Mesenchymal stem cell (in vitro differentiated cells and primary cell): ENCODE results near the gene LMNTD1.

ENCODE experiments used
- DNase-seq: peaks from one replicate; pipeline ENCODE4 v3.0.0-alpha.2; 2013
- H2AFZ ChIP-seq: one replicate; pipeline ENCODE4 v1.6.1; 2013; ENCODE audit warnings: low read depth, mild to moderate bottlenecking, control low read depth, inconsistent platforms, low read length, moderate library complexity
- H2AK5ac ChIP-seq: 2 replicates; pipeline ENCODE4 v1.6.1; 2013; ENCODE audit warnings: low read length, moderate library complexity, mild to moderate bottlenecking, inconsistent platforms; ENCODE audit not compliant: severe bottlenecking
- H2BK120ac ChIP-seq: one replicate; pipeline ENCODE4 v1.6.1; 2013; ENCODE audit warnings: low read depth, mild to moderate bottlenecking, inconsistent platforms, low read length, moderate library complexity
- H2BK12ac ChIP-seq, 2 experiments: one replicate each; pipeline ENCODE4 v1.6.1; 2013; ENCODE audit warnings: inconsistent platforms in 2 of 2, low read length in 2 of 2, mild to moderate bottlenecking in 2 of 2, moderate library complexity in 2 of 2, control low read depth in 1 of 2
- H2BK15ac ChIP-seq: one replicate; pipeline ENCODE4 v1.6.1; 2013; ENCODE audit warnings: mild to moderate bottlenecking, low read depth, inconsistent platforms; ENCODE audit not compliant: poor library complexity, severe bottlenecking
- H2BK5ac ChIP-seq: 2 replicates; pipeline ENCODE4 v1.6.1; 2013; ENCODE audit warnings: low read depth, mild to moderate bottlenecking, low read length, control low read depth, inconsistent platforms; ENCODE audit not compliant: poor library complexity, severe bottlenecking
- H3K14ac ChIP-seq, 2 experiments: one replicate each; pipeline ENCODE4 v1.6.1; 2013; ENCODE audit warnings: inconsistent platforms in 2 of 2, low read length in 2 of 2, control low read depth in 1 of 2, mild to moderate bottlenecking in 1 of 2, moderate library complexity in 1 of 2
- H3K18ac ChIP-seq, 2 experiments: one replicate each; pipeline ENCODE4 v1.6.1; 2013; ENCODE audit warnings: inconsistent platforms in 2 of 2, low read length in 2 of 2, control low read depth in 1 of 2, low read depth in 1 of 2, mild to moderate bottlenecking in 1 of 2
- H3K23ac ChIP-seq, 2 experiments: one replicate each; pipeline ENCODE4 v1.6.1; 2013; ENCODE audit warnings: inconsistent platforms in 2 of 2, low read length in 2 of 2, mild to moderate bottlenecking in 2 of 2, moderate library complexity in 2 of 2, control low read depth in 1 of 2
- H3K27ac ChIP-seq: 2 replicates; pipeline ENCODE4 v1.5.1; 2013; ENCODE audit warnings: mild to moderate bottlenecking, moderate library complexity, low read length, control low read depth, inconsistent platforms; ENCODE audit not compliant: poor library complexity, severe bottlenecking
- H3K27me3 ChIP-seq, 2 experiments: 2 replicates each; pipeline versions ENCODE4 v1.6.1 to v1.7.0; 2013; ENCODE audit warnings: low read length in 2 of 2, mild to moderate bottlenecking in 2 of 2, moderate library complexity in 2 of 2, control low read depth in 1 of 2, inconsistent platforms in 1 of 2; ENCODE audit not compliant: control insufficient read depth in 1 of 2, insufficient read depth in 1 of 2
- H3K36me3 ChIP-seq, 2 experiments: 2 replicates each; pipeline versions ENCODE4 v1.6.1 to v1.7.0; 2013; ENCODE audit warnings: low read length in 2 of 2, control low read depth in 1 of 2, inconsistent platforms in 1 of 2, low read depth in 1 of 2, mild to moderate bottlenecking in 1 of 2; ENCODE audit not compliant: insufficient read depth in 2 of 2, control insufficient read depth in 1 of 2
- H3K4ac ChIP-seq, 2 experiments: one replicate each; pipeline ENCODE4 v1.6.1; 2013; ENCODE audit warnings: inconsistent platforms in 2 of 2, low read length in 2 of 2, mild to moderate bottlenecking in 2 of 2, moderate library complexity in 2 of 2, control low read depth in 1 of 2, low read depth in 1 of 2
- H3K4me1 ChIP-seq: 2 replicates; pipeline ENCODE4 v1.6.1; 2013; ENCODE audit warnings: low read depth, low read length, control low read depth; ENCODE audit not compliant: control insufficient read depth, insufficient read depth
- H3K4me2 ChIP-seq: 2 replicates; pipeline ENCODE4 v1.6.1; 2013; ENCODE audit warnings: low read length, mild to moderate bottlenecking, inconsistent platforms; ENCODE audit not compliant: poor library complexity, severe bottlenecking
- H3K4me3 ChIP-seq, 2 experiments: 2 replicates each; pipeline versions ENCODE4 v1.5.1 to v1.7.0; 2013; ENCODE audit warnings: low read length in 2 of 2, mild to moderate bottlenecking in 2 of 2, control low read depth in 1 of 2, low read depth in 1 of 2; ENCODE audit not compliant: insufficient read depth in 1 of 2
- H3K79me1 ChIP-seq: replicated peaks from 2 replicates; pipeline ENCODE4 v1.6.1; 2013; ENCODE audit warnings: mild to moderate bottlenecking, control low read depth, low read length, inconsistent platforms; ENCODE audit not compliant: poor library complexity, severe bottlenecking
- H3K9ac ChIP-seq: 2 replicates; pipeline ENCODE4 v1.7.0; 2013; ENCODE audit warnings: mild to moderate bottlenecking, low read length, moderate library complexity
- H3K9me3 ChIP-seq: 2 replicates; pipeline ENCODE4 v1.7.0; 2013; ENCODE audit warnings: mild to moderate bottlenecking, low read length; ENCODE audit not compliant: control insufficient read depth
- H4K8ac ChIP-seq: one replicate; pipeline ENCODE4 v1.6.1; 2013; ENCODE audit warnings: inconsistent platforms, mild to moderate bottlenecking, low read length, moderate library complexity
- H4K91ac ChIP-seq: one replicate; pipeline ENCODE4 v1.6.1; 2013; ENCODE audit warnings: mild to moderate bottlenecking, low read length, inconsistent platforms
- WGBS: methylation state at CpG from one replicate; pipeline ENCODE4 v1.1.7; 2013; ENCODE audit warnings: mixed read lengths; 5-methylcytosine and 5-hydroxymethylcytosine counted together

Gene LMNTD1

DNA sequence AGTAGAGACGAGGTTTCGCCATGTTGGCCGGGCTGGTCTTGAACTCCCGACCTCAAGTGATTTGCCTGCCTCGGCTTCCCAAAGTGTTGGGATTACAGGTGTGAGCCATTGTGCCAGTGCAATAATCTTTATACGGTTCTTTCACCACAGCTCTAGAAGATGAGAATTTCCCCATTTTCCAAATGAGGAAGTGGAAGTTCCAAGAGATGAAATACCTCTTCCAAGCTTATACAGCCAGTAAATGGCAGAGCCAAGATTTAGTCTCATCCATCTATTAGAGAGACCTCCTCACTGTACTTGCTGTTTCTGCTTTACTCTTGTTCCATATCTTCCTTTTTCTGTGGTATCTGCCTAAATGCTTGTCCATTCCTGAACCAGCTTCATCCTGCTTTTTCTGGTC is 3.1 kb upstream of the LMNTD1 start:
- Histone ChIP-seq H3K27me3 (no peaks in the 10 kb centered on the region), H3K4me1 (no peaks in the 10 kb centered on the region), H2AK5ac (no peak overlapping the region), H3K23ac (no peak overlapping the region), H3K4me2 (no peak overlapping the region), H3K36me3 (no peaks in the 10 kb centered on the region), H2BK5ac (no peak overlapping the region), H3K79me1 (no peaks in the 10 kb centered on the region), H2BK12ac (no peak overlapping the region), H3K4me3 (no peak overlapping the region), H3K9me3 (no peaks in the 10 kb centered on the region), H2AFZ (no peak overlapping the region), H4K91ac (no peak overlapping the region), H3K4ac (no peak overlapping the region), H2BK120ac (no peak overlapping the region), H4K8ac (no peak overlapping the region), H3K18ac (no peak overlapping the region), H3K9ac (no peak overlapping the region), H3K27ac (no peak overlapping the region), H2BK15ac (no peak overlapping the region), H3K14ac (no peak overlapping the region)
- 97% methylated on average over 6 of the region's 6 CpGs for WGBS
- no peak for DNase-seq

DNA sequence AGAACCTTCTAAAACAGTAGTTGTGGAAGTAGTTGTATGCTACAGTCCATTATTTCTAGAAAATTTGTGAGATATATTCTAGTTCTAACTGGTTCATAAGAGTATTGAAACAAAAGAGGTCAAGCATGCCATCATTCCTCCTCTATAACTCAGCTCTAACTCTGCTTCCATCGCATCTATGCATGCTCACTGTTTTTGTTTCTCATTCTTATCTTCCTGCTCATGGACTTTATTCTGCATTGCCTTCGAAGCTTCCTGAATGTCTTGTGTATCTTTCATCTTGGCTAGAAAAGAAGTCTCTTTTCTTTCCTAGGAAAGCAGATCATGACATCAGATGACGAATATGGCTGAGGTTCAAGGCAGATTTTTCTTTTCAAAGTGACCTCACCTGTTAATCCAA is 402 bp downstream of the LMNTD1 start:
- WGBS = 90% methylated on average over 3 of the region's 3 CpGs

DNA sequence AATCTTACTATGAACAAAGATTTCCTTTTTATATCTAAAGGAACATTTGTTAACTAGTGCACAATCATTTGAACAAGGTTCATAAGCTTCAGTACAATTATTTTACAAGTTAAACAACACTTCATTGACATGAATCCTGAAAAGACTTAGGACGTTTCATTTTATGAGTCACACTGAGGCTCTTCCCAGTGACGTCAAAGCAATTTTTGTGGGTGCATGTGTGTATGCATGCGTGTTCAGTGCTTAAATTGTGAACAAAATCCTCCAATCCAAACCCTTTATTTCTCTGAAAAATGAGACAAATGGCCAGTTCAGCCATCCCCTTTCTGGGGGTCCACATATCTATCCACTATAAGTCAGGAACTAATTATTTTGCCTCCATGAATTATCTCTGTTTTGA is 2.9 kb downstream of the LMNTD1 start:
- Histone ChIP-seq H4K8ac (no peak overlapping the region), H3K18ac (no peak overlapping the region), H3K27me3 (no peaks in the 10 kb centered on the region), H4K91ac (no peak overlapping the region), H3K36me3 (no peaks in the 10 kb centered on the region), H3K4ac (no peak overlapping the region), H3K9ac (no peak overlapping the region), H2BK5ac (no peak overlapping the region), H3K79me1 (no peaks in the 10 kb centered on the region), H3K4me1 (no peaks in the 10 kb centered on the region), H3K27ac (no peak overlapping the region), H2BK15ac (no peak overlapping the region), H3K4me3 (no peak overlapping the region), H2BK12ac (no peak overlapping the region), H3K14ac (no peak overlapping the region), H3K23ac (no peak overlapping the region), H2BK120ac (no peak overlapping the region), H3K9me3 (no peaks in the 10 kb centered on the region), H2AFZ (no peak overlapping the region), H2AK5ac (no peak overlapping the region), H3K4me2 (no peak overlapping the region)
- 67% methylated on average over 3 of the region's 3 CpGs for WGBS
- no peak for DNase-seq

More for the DNA sequence above, 402 bp downstream of the LMNTD1 start:
- Histone ChIP-seq H3K4ac (no peak overlapping the region), H3K23ac (no peak overlapping the region), H3K4me2 (no peak overlapping the region), H2BK120ac (no peak overlapping the region), H3K14ac (no peak overlapping the region), H3K4me3 (no peak overlapping the region), H3K9ac (no peak overlapping the region), H4K8ac (no peak overlapping the region), H3K79me1 (no peaks in the 10 kb centered on the region), H2BK12ac (no peak overlapping the region), H4K91ac (no peak overlapping the region), H3K27me3 (no peaks in the 10 kb centered on the region), H3K4me1 (no peaks in the 10 kb centered on the region), H2BK15ac (no peak overlapping the region), H2AK5ac (no peak overlapping the region), H3K9me3 (no peaks in the 10 kb centered on the region), H2BK5ac (no peak overlapping the region), H3K36me3 (no peaks in the 10 kb centered on the region), H3K27ac (peak overlapping the region; percentile 19), H2AFZ (no peak overlapping the region), H3K18ac (no peak overlapping the region)
- no peak for DNase-seq

DNA sequence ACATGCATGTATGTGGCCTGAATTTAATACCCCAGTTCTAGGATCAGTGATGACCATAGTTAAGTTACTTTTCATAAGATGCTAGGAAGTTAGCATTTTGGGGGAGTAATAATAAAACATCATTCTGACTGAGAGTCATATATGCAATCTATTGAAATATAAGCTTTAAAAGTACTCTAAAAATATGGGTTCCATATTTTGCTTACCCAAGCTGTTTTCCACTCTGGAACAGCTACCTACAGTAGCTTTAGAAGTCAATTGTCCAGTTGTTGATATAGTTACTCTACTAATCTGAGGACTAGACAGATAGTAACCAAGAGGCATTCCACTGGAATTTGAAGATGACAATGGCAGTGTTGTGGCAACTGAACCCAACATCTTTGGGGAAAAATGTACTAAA is 4.0 kb downstream of the LMNTD1 start:
- Histone ChIP-seq H3K27me3 (no peaks in the 10 kb centered on the region), H2BK15ac (no peak overlapping the region)

More for the DNA sequence above, 4.0 kb downstream of the LMNTD1 start:
- DNase-seq = no peak
- Histone ChIP-seq H4K91ac (no peak overlapping the region), H2BK12ac (no peak overlapping the region), H2AFZ (no peak overlapping the region), H3K23ac (no peak overlapping the region), H3K18ac (no peak overlapping the region), H3K9ac (no peak overlapping the region), H3K4ac (no peak overlapping the region), H4K8ac (no peak overlapping the region), H3K79me1 (no peaks in the 10 kb centered on the region), H2BK5ac (no peak overlapping the region), H3K27ac (no peak overlapping the region), H2AK5ac (no peak overlapping the region), H3K9me3 (no peaks in the 10 kb centered on the region), H3K4me2 (no peak overlapping the region), H3K4me3 (no peak overlapping the region), H2BK120ac (no peak overlapping the region), H3K36me3 (no peaks in the 10 kb centered on the region), H3K14ac (no peak overlapping the region), H3K4me1 (no peaks in the 10 kb centered on the region)
